K562 (cell line): Measurements from ENCODE around the gene ANO10. TPM values are rescaled to one million over a fixed set of nuclear protein-coding genes. Genes with fewer than 3 reads are reported as not detected.
"Not testable (repeated sequence)": the region's sequence is repeated elsewhere in the genome, so short reads cannot be mapped to it uniquely, and the experiment has no call there.

Source experiments
- ATAC-seq: fragments of 200-7000 bp; cut with Tn5 transposase; 3 replicates; pipeline ENCODE4 v1.9.1; 2020; ENCODE audit warnings: moderate library complexity
- BruUV-seq: library from RNA; stranded (reverse); fragments of 400-500 nt; replicated peaks from 2 replicates; lab custom pipeline; 2021; lab: Mats Ljungman, UMichigan
- CTCF ChIA-PET: fragments of 300-600 bp; formaldehyde crosslinking; extraction: SDS; loops from one replicate; lab custom pipeline; 2021; ENCODE audit warnings: low intra/inter-chr PET ratio; lab: Yijun Ruan, JAX
- POLR2A ChIA-PET: fragments of 300-600, 350-650 bp; sonication (Branson Sonifier 250); formaldehyde crosslinking; extraction: SDS; loops from one replicate; lab custom pipeline; 2021; ENCODE audit warnings: antibody characterized with exemption, inconsistent platforms; lab: Yijun Ruan, JAX
- DNase-seq, 4 experiments: peaks; one replicate each; pipeline versions ENCODE4 v3.0.0 to v3.0.0-alpha.2; 2011 to 2018; ENCODE audit warnings: low spot score in 3 of 4, mixed read lengths in 3 of 4; ENCODE audit errors: extremely low read depth in 1 of 4
- FAIRE-seq: peaks from 2 replicates; lab custom pipeline; 2011; peaks lifted over from hg19 to GRCh38; lab: Jason Lieb, UNC
- H2AFZ ChIP-seq: 2 replicates; pipeline ENCODE4 v1.6.0; 2011; ENCODE audit warnings: low read depth, low read length, control low read depth, inconsistent platforms
- H3K27ac ChIP-seq: fragments of 200-600 bp; 3 replicates; pipeline ENCODE4 v1.8.0; 2011; ENCODE audit warnings: low read depth, mild to moderate bottlenecking, control low read depth, inconsistent platforms, low read length, moderate library complexity, mixed read lengths; ENCODE audit errors: extremely low read depth
- H3K27me3 ChIP-seq, 2 experiments: fragments of 300-600 bp in 1 of 2; 2 replicates in 1 of 2; 3 replicates in 1 of 2; pipeline versions ENCODE4 v1.6.0 to v1.8.0; 2011; ENCODE audit warnings: inconsistent platforms in 2 of 2, low read length in 2 of 2, mild to moderate bottlenecking in 1 of 2, mixed read lengths in 1 of 2, moderate library complexity in 1 of 2; ENCODE audit not compliant: control insufficient read depth in 2 of 2, insufficient read depth in 2 of 2
- H3K36me3 ChIP-seq: fragments of 300-600 bp; 3 replicates; pipeline ENCODE4 v1.8.0; 2011; ENCODE audit warnings: mild to moderate bottlenecking, low read length, inconsistent platforms; ENCODE audit not compliant: control insufficient read depth, insufficient read depth
- H3K4me1 ChIP-seq, 2 experiments: fragments of 200-600 bp in 1 of 2; replicated peaks in 1 of 2; 2 replicates in 1 of 2; 3 replicates in 1 of 2; pipeline versions ENCODE4 v1.5.1 to v1.8.0; 2011; ENCODE audit warnings: inconsistent platforms in 2 of 2, low read length in 2 of 2, mild to moderate bottlenecking in 1 of 2, mixed read lengths in 1 of 2, moderate library complexity in 1 of 2; ENCODE audit not compliant: control insufficient read depth in 2 of 2, insufficient read depth in 2 of 2
- H3K4me2 ChIP-seq: 2 replicates; pipeline ENCODE4 v1.6.1; 2011; ENCODE audit warnings: low read length, control low read depth, inconsistent platforms, mixed read lengths; ENCODE audit not compliant: insufficient read depth
- H3K4me3 ChIP-seq: fragments of 200-600 bp; sonication (generic), shearing (Covaris generic); 2 replicates; pipeline ENCODE4 v1.5.1; 2016; ENCODE audit warnings: control low read depth, inconsistent platforms
- H3K79me2 ChIP-seq: fragments of 200-600 bp; 3 replicates; pipeline ENCODE4 v1.8.0; 2011; ENCODE audit warnings: low read length, inconsistent platforms; ENCODE audit not compliant: control insufficient read depth, insufficient read depth
- H3K9ac ChIP-seq, 2 experiments: 2 replicates each; pipeline versions ENCODE4 v1.6.0 to v1.6.1; 2011; ENCODE audit warnings: low read depth in 2 of 2, low read length in 2 of 2, control low read depth in 1 of 2, inconsistent platforms in 1 of 2, mild to moderate bottlenecking in 1 of 2, mixed read lengths in 1 of 2; ENCODE audit not compliant: insufficient read depth in 1 of 2
- H3K9me1 ChIP-seq: one replicate; pipeline ENCODE4 v1.6.0; 2011; ENCODE audit warnings: inconsistent platforms, mild to moderate bottlenecking, low read length, moderate library complexity; ENCODE audit not compliant: control insufficient read depth, insufficient read depth
- H3K9me3 ChIP-seq: replicated peaks from 2 replicates; pipeline ENCODE4 v1.5.1; 2011; ENCODE audit warnings: low read depth, low read length, inconsistent platforms; ENCODE audit not compliant: control insufficient read depth, insufficient read depth
- H4K20me1 ChIP-seq: replicated peaks from 2 replicates; pipeline ENCODE4 v1.6.1; 2011; ENCODE audit warnings: low read length, inconsistent platforms, mixed read lengths; ENCODE audit not compliant: control insufficient read depth, insufficient read depth
- CBX3 ChIP-seq, 2 experiments: IDR thresholded peaks; 1 replicate in 1 of 2; 2 replicates in 1 of 2; pipeline ENCODE4 v1.6.1; 2012; ENCODE audit warnings: inconsistent platforms in 2 of 2, low read length in 2 of 2, borderline replicate concordance in 1 of 2, control low read depth in 1 of 2
- CBX5 ChIP-seq: IDR thresholded peaks from 2 replicates; pipeline ENCODE4 v1.6.1; 2014; ENCODE audit warnings: low read depth, borderline replicate concordance
- TRIM28 ChIP-seq: fragments of 450-650 bp; IDR thresholded peaks from 2 replicates; pipeline ENCODE4 v1.6.1; 2017
- ZBTB40 ChIP-seq, 2 experiments: fragments of 450-650 bp in 1 of 2; sonication (generic) in 1 of 2; formaldehyde crosslinking in 1 of 2; IDR thresholded peaks; 2 replicates each; pipeline versions ENCODE4 v1.7.1 to v1.9.0; 2016 to 2022; ENCODE audit warnings: inconsistent platforms in 1 of 2, mild to moderate bottlenecking in 1 of 2, missing genetic modification reagents in 1 of 2
- WGBS: fragments of 100-300 bp; shearing (Covaris generic); methylation state at CpG from one replicate; pipeline ENCODE4 v1.1.6; 2016; ENCODE audit warnings: low coverage, mixed read lengths; ENCODE audit not compliant: insufficient coverage; ENCODE audit errors: missing lambda C conversion rate; 5-methylcytosine and 5-hydroxymethylcytosine counted together
- in situ Hi-C: fragments of 300-500 bp; cut with MboI; formaldehyde crosslinking; loops from 4 replicates; pipeline ENCODE4 v1.15.0; 2018; ENCODE audit warnings: inconsistent platforms, mixed read lengths
- intact Hi-C: fragments of 100-400 bp; cut with micrococcal nuclease; formaldehyde crosslinking; loops from 2 replicates; pipeline ENCODE4 v1.14.2; 2022
- polyA plus RNA-seq, 8 experiments: library from polyadenylated mRNA; depleted of rRNA in 4 of 8; stranded (reverse) in 5 of 8; unstranded in 3 of 8; fragments of >200 nt; fragmentation: Nextera tagmentation in 2 of 8; fragmentation: Illumina TruSeq in 1 of 8; extraction: Ambion mirVana in 2 of 8; extraction: Trizol in 1 of 8; gene quantifications; 2 replicates each; pipeline versions ENCODE4 v1.2.1 to v1.2.3, GENCODE V29; 2011 to 2014; ENCODE audit warnings: inconsistent platforms in 1 of 8, missing spikeins in 1 of 8
- total RNA-seq, 7 experiments: library from RNA; depleted of rRNA in 6 of 7; stranded (reverse); fragments of >200 nt in 6 of 7; fragmentation: Illumina TruSeq in 2 of 7; extraction: Trizol in 2 of 7; gene quantifications; 2 replicates each; pipeline versions ENCODE4 v1.2.1 to v1.2.3, GENCODE V29; 2011 to 2021; ENCODE audit warnings: low replicate concordance in 1 of 7

ANO10 gene
- total and polyA plus RNA-seq, 9 of the 15 experiments (the other 6 are each of a cell fraction or from before 2014, with no cell fraction given): 6.4 to 46.0 (median 32.3) TPM

GRCh38 chr3:43518515-43518914, 103.3 kb downstream of the ANO10 start:
- 88% methylated on average over 6 of the region's 7 CpGs for WGBS
- BruUV-seq, H3K79me2 ChIP-seq, intact Hi-C loops, in situ Hi-C loops, DNase-seq, H3K9me1 ChIP-seq, H2AFZ ChIP-seq, H3K36me3 ChIP-seq, H4K20me1 ChIP-seq, CTCF ChIA-PET, ATAC-seq, H3K9me3 ChIP-seq, H3K27me3 ChIP-seq, H3K4me2 ChIP-seq, H3K27ac ChIP-seq, H3K4me3 ChIP-seq, H3K9ac ChIP-seq, FAIRE-seq: not testable (repeated sequence)
- peaks cover 7 to 13% of the 10 kb centered on the region in 2 experiments; a peak in 4 of 5 replicates for H3K4me1 ChIP-seq
- TF ChIP-seq CBX5 (peak; percentile 77; the same call in 1 of the 2 replicates), TRIM28 (peak; percentile 65; the same call in 1 of the 2 replicates), CBX3 (IDR thresholded peaks at IDR 0.05; ENCODE audit: borderline replicate concordance in 1 of 2, low read length in 2 of 2) (peak in 1 of 2 experiments; percentile 65; a peak in 1 of 3 replicates)
- POLR2A ChIA-PET: interaction anchor here (0.9 kb wide), 1 partner anchor 1223 kb away, joined by 3 read pairs; no protein-coding TSS in a partner anchor

- Histone ChIP-seq H3K4me2 (no peak overlapping the region), H3K27ac (no peak overlapping the region), H3K79me2 (no peaks in the 10 kb centered on the region), H3K27me3 (no peaks in the 10 kb centered on the region), H3K4me3 (no peak overlapping the region), H3K9me3 (peaks cover 4% of the 10 kb centered on the region; the same call in 1 of the 2 replicates), H3K9ac (no peak overlapping the region), H3K36me3 (0 out of 3 replicates have a peak, but pooled peaks cover 3% of the 10 kb centered on the region), H3K4me1 (no peaks in the 10 kb centered on the region; a peak in 1 of 5 replicates), H2AFZ (no peak overlapping the region), H4K20me1 (no peaks in the 10 kb centered on the region), H3K9me1 (no peaks in the 10 kb centered on the region)
- intact Hi-C loops (no loop called here), in situ Hi-C loops (no loop called here)
- FAIRE-seq (no peak), DNase-seq (no peak), ATAC-seq (no peak; the same call in 2 of the 3 replicates)
- no TSS peak for BruUV-seq
- ChIA-PET POLR2A (interaction anchor here (1.2 to 1.8 kb wide), 2 partner anchors 15 to 250 kb away, joined by 3 to 5 read pairs; no protein-coding TSS in a partner anchor), CTCF (no interaction called here)
- WGBS: 45% methylated on average over 9 of the region's 9 CpGs
- TF ChIP-seq ZBTB40 (IDR thresholded peaks at IDR 0.05) (no peak), ZBTB40 (CRISPR knock-in tag; IDR thresholded peaks at IDR 0.05) (no peak)
Observed at GRCh38 chr3:43515970-43516635, 105.7 kb downstream of the ANO10 start.
